ENCODE results near the gene NIN. TPM values are rescaled to one million over a fixed set of nuclear protein-coding genes. Genes with fewer than 3 reads are reported as not detected.

The NIN gene
- total RNA-seq, 1 experiment from 2014 or later, result 16.9 TPM

GRCh38 chr14:50792634-50793068 is 38.3 kb downstream of the NIN start:
- H3K9me3 Mint-ChIP-seq (ENCODE audit: unreplicated experiment), result no peaks in the 10 kb centered on the region
- no peak overlapping the region for H3K4me3 ChIP-seq (ENCODE audit: low read depth, low read length)
- POLR2A ChIA-PET, result no interaction called here
- peaks cover 6% of the 10 kb centered on the region for H3K4me1 Mint-ChIP-seq (ENCODE audit: low read depth, unreplicated experiment)
- H3K27ac Mint-ChIP-seq (ENCODE audit: unreplicated experiment), result no peak overlapping the region
- H3K27me3 Mint-ChIP-seq (ENCODE audit: insufficient read depth, unreplicated experiment), result no peaks in the 10 kb centered on the region
- H3K27me3 ChIP-seq (replicated peaks; ENCODE audit: control insufficient read depth, insufficient read depth, low read length), result no peaks in the 10 kb centered on the region
- no TSS peak for BruUV-seq (replicated peaks)
- intact Hi-C loops (cut with micrococcal nuclease; ENCODE audit: unreplicated experiment), result no loop called here
- H3K4me1 ChIP-seq, result no peaks in the 10 kb centered on the region
- no peaks in the 10 kb centered on the region for H3K9me3 ChIP-seq
- TF ChIP-seq CTCF (IDR thresholded peaks at IDR 0.05; ENCODE audit: insufficient read depth in 1 of 2, low read depth in 1 of 2, low read length in 1 of 2, severe bottlenecking in 1 of 2, unreplicated experiment in 1 of 2), result no peak
- no peaks in the 10 kb centered on the region for H3K36me3 Mint-ChIP-seq (ENCODE audit: insufficient read depth, unreplicated experiment)
- H3K36me3 ChIP-seq (ENCODE audit: control insufficient read depth, insufficient read depth, low read length), result no peaks in the 10 kb centered on the region
- no peak overlapping the region for H3K4me3 Mint-ChIP-seq (ENCODE audit: unreplicated experiment)
- CTCF ChIA-PET, result no interaction called here
- DNase-seq, result no peak

GRCh38 chr14:50792051-50792477 is 38.9 kb downstream of the NIN start:
- Mint-ChIP-seq H3K36me3 (ENCODE audit: insufficient read depth, unreplicated experiment) (no peaks in the 10 kb centered on the region), H3K4me3 (ENCODE audit: unreplicated experiment) (no peak overlapping the region), H3K27ac (ENCODE audit: unreplicated experiment) (no peak overlapping the region), H3K27me3 (ENCODE audit: insufficient read depth, unreplicated experiment) (no peaks in the 10 kb centered on the region), H3K4me1 (ENCODE audit: low read depth, unreplicated experiment) (peaks cover 6% of the 10 kb centered on the region), H3K9me3 (ENCODE audit: unreplicated experiment) (no peaks in the 10 kb centered on the region)
- no peak overlapping the region for H3K4me3 ChIP-seq (ENCODE audit: low read depth, low read length)
- no peak for TF ChIP-seq CTCF (IDR thresholded peaks at IDR 0.05; ENCODE audit: insufficient read depth in 1 of 2, low read depth in 1 of 2, low read length in 1 of 2, severe bottlenecking in 1 of 2, unreplicated experiment in 1 of 2)
- H3K9me3 ChIP-seq, result no peaks in the 10 kb centered on the region
- ChIA-PET CTCF (no interaction called here), POLR2A (no interaction called here)
- no peak for DNase-seq
- BruUV-seq (replicated peaks), result no TSS peak
- no peaks in the 10 kb centered on the region for H3K36me3 ChIP-seq (ENCODE audit: control insufficient read depth, insufficient read depth, low read length)
- intact Hi-C loops (cut with micrococcal nuclease; ENCODE audit: unreplicated experiment), result no loop called here
- no peaks in the 10 kb centered on the region for H3K27me3 ChIP-seq (replicated peaks; ENCODE audit: control insufficient read depth, insufficient read depth, low read length)
- H3K4me1 ChIP-seq, result no peaks in the 10 kb centered on the region

- no peak for TF ChIP-seq CTCF (IDR thresholded peaks at IDR 0.05; ENCODE audit: insufficient read depth in 1 of 2, low read depth in 1 of 2, low read length in 1 of 2, severe bottlenecking in 1 of 2, unreplicated experiment in 1 of 2)
- Histone ChIP-seq H3K4me1 (no peaks in the 10 kb centered on the region), H3K9me3 (no peaks in the 10 kb centered on the region), H3K36me3 (ENCODE audit: control insufficient read depth, insufficient read depth, low read length) (no peaks in the 10 kb centered on the region), H3K27me3 (replicated peaks; ENCODE audit: control insufficient read depth, insufficient read depth, low read length) (no peaks in the 10 kb centered on the region), H3K4me3 (ENCODE audit: low read depth, low read length) (no peak overlapping the region)
- Mint-ChIP-seq H3K27ac (ENCODE audit: unreplicated experiment) (no peak overlapping the region), H3K9me3 (ENCODE audit: unreplicated experiment) (no peaks in the 10 kb centered on the region), H3K4me1 (ENCODE audit: low read depth, unreplicated experiment) (peaks cover 6% of the 10 kb centered on the region), H3K4me3 (ENCODE audit: unreplicated experiment) (no peak overlapping the region), H3K36me3 (ENCODE audit: insufficient read depth, unreplicated experiment) (no peaks in the 10 kb centered on the region), H3K27me3 (ENCODE audit: insufficient read depth, unreplicated experiment) (no peaks in the 10 kb centered on the region)
- ChIA-PET POLR2A (no interaction called here), CTCF (no interaction called here)
- BruUV-seq (replicated peaks), result no TSS peak
- intact Hi-C loops (cut with micrococcal nuclease; ENCODE audit: unreplicated experiment), result no loop called here
- no peak for DNase-seq
Observed at GRCh38 chr14:50791201-50791600, 39.8 kb downstream of the NIN start.
